GM19043 (cell line): ENCODE results near the gene RTN1.

Experiments
- ATAC-seq: cut with Tn5 transposase; IDR thresholded peaks from one replicate; pipeline ENCODE4 v1.9.1; 2021; ENCODE audit warnings: low read depth; ENCODE audit not compliant: unreplicated experiment

RTN1 gene

DNA sequence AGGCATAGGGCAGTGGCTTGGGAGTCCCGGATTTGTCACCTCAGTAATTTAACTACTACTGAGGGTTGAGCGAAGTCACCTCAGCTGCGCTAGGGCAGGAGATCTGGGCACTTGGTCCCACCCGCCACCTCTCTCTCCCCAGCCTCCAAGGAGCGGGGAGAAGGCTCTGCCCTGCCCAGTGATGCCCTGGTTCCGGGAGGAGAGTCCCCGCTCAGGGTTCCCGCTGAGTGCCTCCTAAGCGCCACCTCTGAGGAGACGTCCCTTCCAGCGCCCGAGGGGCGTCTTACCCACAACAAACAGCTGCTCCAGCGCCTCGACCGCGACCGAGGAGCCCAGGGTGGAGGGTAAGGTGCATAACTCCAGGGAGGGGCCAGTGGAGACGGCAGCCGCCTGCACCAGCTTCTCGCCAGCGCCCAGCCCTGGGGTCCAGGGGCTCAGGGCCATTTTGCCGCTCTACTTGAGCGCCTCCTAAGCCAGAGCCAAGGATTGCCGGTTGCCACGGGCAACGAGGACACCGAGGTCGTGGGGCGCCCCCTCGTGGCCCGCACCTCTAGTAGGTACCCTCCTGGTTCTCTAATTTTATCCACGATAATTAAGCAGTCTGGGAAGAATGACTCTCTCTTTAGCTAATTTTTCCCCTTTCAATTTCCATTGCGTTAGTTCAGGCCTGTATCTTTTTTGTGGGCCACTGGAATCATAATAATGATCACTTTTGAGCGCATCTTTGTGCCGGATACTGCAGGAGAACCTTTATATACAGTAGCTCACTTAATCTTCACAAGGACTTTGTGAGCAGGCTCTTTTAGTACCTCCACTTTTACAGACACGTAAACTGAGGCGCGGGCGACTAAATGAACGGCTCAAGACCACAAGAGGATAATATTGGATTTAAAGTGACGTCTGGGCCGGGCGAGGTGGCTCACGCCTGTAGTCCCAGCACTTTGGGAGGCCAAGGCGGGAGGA, 294.0 kb downstream of the RTN1 start, which contains the start of gene CCDC175:
Gene CCDC175 (minus strand): TSS at position 481 of the 963 bp plus-strand sequence. CDS start 37 bp downstream, at position 444.
- ATAC-seq = peak; percentile 98

DNA sequence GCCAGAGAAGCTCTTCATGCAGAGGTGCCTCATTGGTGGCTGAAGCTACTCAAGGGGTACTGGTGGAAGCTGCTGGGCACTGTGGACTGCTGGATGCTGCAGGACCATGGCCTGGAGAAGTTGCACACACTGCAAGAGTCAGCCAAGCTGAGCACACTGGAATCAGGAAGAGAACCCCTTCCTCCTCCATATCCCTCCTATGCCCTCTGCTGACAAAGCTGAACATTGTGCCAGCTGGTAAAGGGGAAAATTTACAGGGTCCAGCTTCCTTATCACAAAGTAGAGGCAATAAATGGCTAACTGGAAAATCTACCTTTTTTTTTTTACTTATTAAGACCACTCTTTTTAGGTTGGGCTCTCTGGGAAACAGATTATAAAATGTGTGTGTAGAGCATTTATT, 300.5 kb downstream of the RTN1 start:
- ATAC-seq = no peak

GRCh38 chr14:59566725-59567124, 303.9 kb downstream of the RTN1 start:
- no peak for ATAC-seq

DNA sequence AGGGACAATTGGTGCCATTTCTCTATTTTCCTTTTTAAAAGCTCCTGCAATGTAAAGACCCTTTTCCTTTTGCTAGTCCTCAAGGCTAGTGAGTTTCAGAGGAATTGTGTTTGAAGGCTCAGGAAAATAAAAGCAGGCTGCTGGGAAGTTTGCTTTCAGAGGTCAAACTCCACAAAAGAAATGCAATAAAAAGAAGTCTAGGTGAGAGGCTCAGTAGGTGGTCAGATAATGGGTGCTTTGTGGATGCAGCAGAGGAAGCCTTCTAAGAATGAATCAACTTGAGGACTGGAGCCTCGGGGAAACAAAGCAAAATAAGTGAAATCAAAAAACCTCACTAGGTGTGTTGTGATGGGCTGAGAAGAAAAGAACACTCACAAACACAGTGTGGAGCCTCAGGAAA, 304.3 kb downstream of the RTN1 start:
- ATAC-seq = no peak

- no peak for ATAC-seq
These were observed 305.5 kb downstream of the RTN1 start for GRCh38 chr14:59565087-59565486.

GRCh38 chr14:59564366-59564765, 306.2 kb downstream of the RTN1 start:
- no peak for ATAC-seq

GRCh38 chr14:59547310-59547709, 323.3 kb downstream of the RTN1 start:
- no peak for ATAC-seq
